Neural cell (in vitro differentiated cells): ENCODE data around the gene PELO. TPM values are rescaled to one million over a fixed set of nuclear protein-coding genes. Genes with fewer than 3 reads are reported as not detected.

ENCODE experiments used
- H2AFZ ChIP-seq: fragments of 200-600, 300-800 bp; sonication (generic), shearing (Covaris generic); 2 replicates; pipeline ENCODE4 v1.6.0; 2014; ENCODE audit warnings: low read depth, mild to moderate bottlenecking, antibody characterized with exemption, low read length, moderate library complexity
- H3F3A ChIP-seq: fragments of 200-600 bp; shearing (Covaris generic); 2 replicates; pipeline ENCODE4 v1.6.1; 2016; ENCODE audit warnings: mild to moderate bottlenecking, moderate library complexity, mixed read lengths, antibody characterized with exemption, low read length; ENCODE audit not compliant: insufficient read depth, poor library complexity, severe bottlenecking
- H3K27ac ChIP-seq: fragments of 200-600, 300-800 bp; sonication (generic), shearing (Covaris generic); 2 replicates; pipeline ENCODE4 v1.5.1; 2014; ENCODE audit warnings: mild to moderate bottlenecking, low read length, moderate library complexity
- H3K27me3 ChIP-seq: fragments of 300-800, 200-600 bp; sonication (generic), shearing (Covaris generic); 2 replicates; pipeline ENCODE4 v1.6.0; 2014; ENCODE audit warnings: mild to moderate bottlenecking, low read depth, low read length, moderate library complexity; ENCODE audit not compliant: insufficient read depth
- H3K36me3 ChIP-seq: fragments of 300-800, 200-600 bp; sonication (generic), shearing (Covaris generic); 2 replicates; pipeline ENCODE4 v1.5.1; 2014; ENCODE audit warnings: mild to moderate bottlenecking, antibody characterized with exemption, low read length, moderate library complexity; ENCODE audit not compliant: insufficient read depth
- H3K4me2 ChIP-seq: fragments of 300-800, 200-600 bp; sonication (generic), shearing (Covaris generic); 2 replicates; pipeline ENCODE4 v1.6.0; 2014; ENCODE audit warnings: mild to moderate bottlenecking, low read length
- H3K4me3 ChIP-seq: fragments of 300-800, 200-600 bp; sonication (generic), shearing (Covaris generic); 2 replicates; pipeline ENCODE4 v1.5.1; 2014; ENCODE audit warnings: mild to moderate bottlenecking, low read length, moderate library complexity
- H3K79me2 ChIP-seq: fragments of 200-600 bp; shearing (Covaris generic); replicated peaks from 2 replicates; pipeline ENCODE4 v1.6.0; 2014; ENCODE audit warnings: mild to moderate bottlenecking, low read length, moderate library complexity; ENCODE audit not compliant: insufficient read depth
- H3K9ac ChIP-seq: fragments of 300-800, 200-600 bp; sonication (generic), shearing (Covaris generic); 2 replicates; pipeline ENCODE4 v1.6.1; 2016; ENCODE audit warnings: mild to moderate bottlenecking, low read length, mixed read lengths
- H3K9me2 ChIP-seq: fragments of 200-600 bp; shearing (Covaris generic); 2 replicates; pipeline ENCODE4 v1.6.1; 2016; ENCODE audit warnings: mild to moderate bottlenecking, low read length, mixed read lengths; ENCODE audit not compliant: insufficient read depth
- H3K9me3 ChIP-seq: fragments of 200-600, 300-800 bp; sonication (generic), shearing (Covaris generic); 2 replicates; pipeline ENCODE4 v1.6.1; 2016; ENCODE audit warnings: mild to moderate bottlenecking, mixed run types, low read length, moderate library complexity, mixed read lengths
- H4K20me1 ChIP-seq: fragments of 200-600 bp; shearing (Covaris generic); 2 replicates; pipeline ENCODE4 v1.6.1; 2016; ENCODE audit warnings: mild to moderate bottlenecking, mixed run types; ENCODE audit not compliant: insufficient read depth
- EP300 ChIP-seq: fragments of 450-650 bp; conservative IDR thresholded peaks from 2 replicates; pipeline ENCODE4 v1.6.1; 2014; ENCODE audit warnings: antibody characterized with exemption, mild to moderate bottlenecking, moderate library complexity; ENCODE audit not compliant: poor library complexity, severe bottlenecking
- EZH2 ChIP-seq: fragments of 200-600, 300-800 bp; shearing (Covaris generic), sonication (generic); IDR thresholded peaks from 2 replicates; pipeline ENCODE4 v1.6.1; 2014; ENCODE audit warnings: antibody characterized with exemption, low read length, borderline replicate concordance, mild to moderate bottlenecking; ENCODE audit not compliant: insufficient read depth, poor library complexity, severe bottlenecking
- MXI1 ChIP-seq: fragments of 450-650 bp; conservative IDR thresholded peaks from 2 replicates; pipeline ENCODE4 v1.6.1; 2014; ENCODE audit warnings: antibody characterized with exemption, mild to moderate bottlenecking; ENCODE audit not compliant: poor library complexity, severe bottlenecking
- POLR2AphosphoS5 ChIP-seq: IDR thresholded peaks from 2 replicates; pipeline ENCODE4 v1.6.1; 2012
- RAD21 ChIP-seq: fragments of 450-650 bp; conservative IDR thresholded peaks from 2 replicates; pipeline ENCODE4 v1.6.1; 2014; ENCODE audit warnings: antibody characterized with exemption, mild to moderate bottlenecking, moderate library complexity
- SMC3 ChIP-seq: fragments of 450-650 bp; conservative IDR thresholded peaks from 2 replicates; pipeline ENCODE4 v1.6.1; 2014; ENCODE audit warnings: antibody characterized with exemption, mild to moderate bottlenecking, moderate library complexity; ENCODE audit not compliant: poor library complexity
- TAF1 ChIP-seq: IDR thresholded peaks from 2 replicates; pipeline ENCODE4 v1.6.1; 2012; ENCODE audit warnings: low read depth
- polyA plus RNA-seq: library from polyadenylated mRNA; depleted of rRNA; stranded (reverse); fragments of >200 nt; gene quantifications from 2 replicates; pipeline ENCODE4 v1.2.3, GENCODE V29; 2014
- TF ChIP-seq, protein P1 (sequence below): IDR thresholded peaks from 2 replicates; pipeline ENCODE4 v1.6.1; 2012; ENCODE audit warnings: borderline replicate concordance
- TF ChIP-seq, protein P2 (sequence below): fragments of 450-650 bp; IDR thresholded peaks from 2 replicates; pipeline ENCODE4 v1.5.1; 2014; ENCODE audit warnings: antibody characterized with exemption, mild to moderate bottlenecking, moderate library complexity; ENCODE audit not compliant: poor library complexity, severe bottlenecking

The PELO gene
- polyA plus RNA-seq, 1 donor from 2014 or later, result 10.5 TPM

DNA sequence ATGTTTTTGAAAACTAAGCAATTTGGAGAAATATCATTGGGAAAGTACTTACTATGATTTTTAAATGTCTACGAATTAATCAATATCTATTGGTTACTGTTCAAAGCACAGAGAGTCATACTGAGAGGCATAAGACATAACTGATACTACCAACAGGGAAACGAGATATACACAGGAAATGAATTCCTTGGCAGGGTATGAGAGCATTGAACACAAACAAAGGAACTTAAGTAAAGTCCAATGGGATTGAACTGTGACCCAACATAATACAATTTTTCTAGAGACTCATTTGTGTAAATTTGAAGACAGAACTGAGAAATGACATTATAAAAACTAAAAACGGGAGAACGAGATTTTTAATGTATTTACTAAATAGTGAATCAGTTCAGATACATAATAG lies 1.3 kb upstream of the PELO start:
- no peaks in the 10 kb centered on the region for H3K36me3 ChIP-seq
- H3F3A ChIP-seq, result no peaks in the 10 kb centered on the region
- peaks cover 33% of the 10 kb centered on the region for H3K27me3 ChIP-seq
- no peak overlapping the region for H2AFZ ChIP-seq
- H3K9me3 ChIP-seq, result no peaks in the 10 kb centered on the region
- no peak overlapping the region for H3K9ac ChIP-seq
- H3K79me2 ChIP-seq, result no peaks in the 10 kb centered on the region
- no peak overlapping the region for H3K4me2 ChIP-seq
- no peaks in the 10 kb centered on the region for H3K9me2 ChIP-seq
- no peaks in the 10 kb centered on the region for H4K20me1 ChIP-seq
- TF ChIP-seq POLR2AphosphoS5, result no peak
- TF ChIP-seq, protein P1, sequence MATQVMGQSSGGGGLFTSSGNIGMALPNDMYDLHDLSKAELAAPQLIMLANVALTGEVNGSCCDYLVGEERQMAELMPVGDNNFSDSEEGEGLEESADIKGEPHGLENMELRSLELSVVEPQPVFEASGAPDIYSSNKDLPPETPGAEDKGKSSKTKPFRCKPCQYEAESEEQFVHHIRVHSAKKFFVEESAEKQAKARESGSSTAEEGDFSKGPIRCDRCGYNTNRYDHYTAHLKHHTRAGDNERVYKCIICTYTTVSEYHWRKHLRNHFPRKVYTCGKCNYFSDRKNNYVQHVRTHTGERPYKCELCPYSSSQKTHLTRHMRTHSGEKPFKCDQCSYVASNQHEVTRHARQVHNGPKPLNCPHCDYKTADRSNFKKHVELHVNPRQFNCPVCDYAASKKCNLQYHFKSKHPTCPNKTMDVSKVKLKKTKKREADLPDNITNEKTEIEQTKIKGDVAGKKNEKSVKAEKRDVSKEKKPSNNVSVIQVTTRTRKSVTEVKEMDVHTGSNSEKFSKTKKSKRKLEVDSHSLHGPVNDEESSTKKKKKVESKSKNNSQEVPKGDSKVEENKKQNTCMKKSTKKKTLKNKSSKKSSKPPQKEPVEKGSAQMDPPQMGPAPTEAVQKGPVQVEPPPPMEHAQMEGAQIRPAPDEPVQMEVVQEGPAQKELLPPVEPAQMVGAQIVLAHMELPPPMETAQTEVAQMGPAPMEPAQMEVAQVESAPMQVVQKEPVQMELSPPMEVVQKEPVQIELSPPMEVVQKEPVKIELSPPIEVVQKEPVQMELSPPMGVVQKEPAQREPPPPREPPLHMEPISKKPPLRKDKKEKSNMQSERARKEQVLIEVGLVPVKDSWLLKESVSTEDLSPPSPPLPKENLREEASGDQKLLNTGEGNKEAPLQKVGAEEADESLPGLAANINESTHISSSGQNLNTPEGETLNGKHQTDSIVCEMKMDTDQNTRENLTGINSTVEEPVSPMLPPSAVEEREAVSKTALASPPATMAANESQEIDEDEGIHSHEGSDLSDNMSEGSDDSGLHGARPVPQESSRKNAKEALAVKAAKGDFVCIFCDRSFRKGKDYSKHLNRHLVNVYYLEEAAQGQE, result no peak
- TF ChIP-seq EP300, result no peak
- TF ChIP-seq TAF1, result no peak
- TF ChIP-seq EZH2, result no peak
- H3K27ac ChIP-seq, result no peak overlapping the region
- no peak overlapping the region for H3K4me3 ChIP-seq

DNA sequence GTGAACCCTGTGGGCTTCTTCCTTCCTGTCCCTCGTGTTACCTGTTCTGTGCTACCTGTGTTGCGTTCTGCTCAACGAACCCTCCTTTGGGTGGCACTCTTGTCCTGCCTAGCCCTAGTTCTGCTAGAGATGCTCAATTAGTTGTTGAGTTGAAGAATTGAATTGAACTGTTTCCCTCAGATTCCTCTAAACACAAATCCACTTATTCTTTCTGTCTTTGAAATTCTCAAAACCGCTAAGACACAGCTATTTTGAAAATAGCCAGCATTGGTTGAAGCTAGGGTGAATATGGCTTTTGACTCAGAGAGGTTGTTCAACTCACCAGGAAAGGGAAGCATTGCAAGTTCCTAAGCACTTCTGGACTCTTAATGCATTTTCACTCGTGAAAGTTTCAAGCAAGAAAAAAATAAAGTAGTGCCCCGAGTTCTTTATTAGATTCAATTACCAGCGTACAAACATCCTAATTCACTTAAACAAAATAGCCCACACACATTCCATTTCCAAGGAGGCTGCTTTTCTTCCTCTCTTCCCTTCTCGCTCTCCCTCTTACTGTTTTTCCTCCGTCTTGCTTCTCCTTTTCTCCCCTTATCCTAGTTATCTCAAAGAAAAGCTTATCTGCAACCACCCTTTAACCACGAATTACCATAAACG lies 642 bp upstream of the PELO start:
- Histone ChIP-seq H3K36me3 (no peaks in the 10 kb centered on the region), H3K9ac (no peak overlapping the region), H3K9me2 (no peaks in the 10 kb centered on the region), H3K4me2 (no peak overlapping the region), H4K20me1 (no peaks in the 10 kb centered on the region), H3K4me3 (peak overlapping the region; percentile 69), H3K9me3 (no peaks in the 10 kb centered on the region), H2AFZ (no peak overlapping the region), H3F3A (no peaks in the 10 kb centered on the region), H3K79me2 (no peaks in the 10 kb centered on the region), H3K27ac (no peak overlapping the region), H3K27me3 (peaks cover 33% of the 10 kb centered on the region)
- TF ChIP-seq EZH2, result no peak
- TF ChIP-seq, protein P2, sequence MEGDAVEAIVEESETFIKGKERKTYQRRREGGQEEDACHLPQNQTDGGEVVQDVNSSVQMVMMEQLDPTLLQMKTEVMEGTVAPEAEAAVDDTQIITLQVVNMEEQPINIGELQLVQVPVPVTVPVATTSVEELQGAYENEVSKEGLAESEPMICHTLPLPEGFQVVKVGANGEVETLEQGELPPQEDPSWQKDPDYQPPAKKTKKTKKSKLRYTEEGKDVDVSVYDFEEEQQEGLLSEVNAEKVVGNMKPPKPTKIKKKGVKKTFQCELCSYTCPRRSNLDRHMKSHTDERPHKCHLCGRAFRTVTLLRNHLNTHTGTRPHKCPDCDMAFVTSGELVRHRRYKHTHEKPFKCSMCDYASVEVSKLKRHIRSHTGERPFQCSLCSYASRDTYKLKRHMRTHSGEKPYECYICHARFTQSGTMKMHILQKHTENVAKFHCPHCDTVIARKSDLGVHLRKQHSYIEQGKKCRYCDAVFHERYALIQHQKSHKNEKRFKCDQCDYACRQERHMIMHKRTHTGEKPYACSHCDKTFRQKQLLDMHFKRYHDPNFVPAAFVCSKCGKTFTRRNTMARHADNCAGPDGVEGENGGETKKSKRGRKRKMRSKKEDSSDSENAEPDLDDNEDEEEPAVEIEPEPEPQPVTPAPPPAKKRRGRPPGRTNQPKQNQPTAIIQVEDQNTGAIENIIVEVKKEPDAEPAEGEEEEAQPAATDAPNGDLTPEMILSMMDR, result no peak
- no peak for TF ChIP-seq POLR2AphosphoS5
- TF ChIP-seq MXI1, result no peak
- TF ChIP-seq SMC3, result no peak
- TF ChIP-seq EP300, result no peak
- no peak for TF ChIP-seq RAD21
- TF ChIP-seq, protein P1, result no peak
- no peak for TF ChIP-seq TAF1
